ENCODE results near the gene ARNT2. TPM values are rescaled to one million over a fixed set of nuclear protein-coding genes. Genes with fewer than 3 reads are reported as not detected.

ARNT2 gene
- total and polyA plus RNA-seq, 2 of the 13 experiments (the other 11 are each of a cell fraction or from before 2014, with no cell fraction given) = 0.69 to 1.7 TPM

- in situ Hi-C loops (cut with HindIII; ENCODE audit: extremely low pct_ligation_motif_present, low pct_unique_long_range_greater_than_20kb) = no loop called here
- intact Hi-C loops (cut with micrococcal nuclease; ENCODE audit: unreplicated experiment) = no loop called here
- WGBS (ENCODE audit: low lambda C conversion rate) = 71% methylated on average over 5 of the region's 6 CpGs
- DNase-seq (ENCODE audit: low spot score) = no peak
- Histone ChIP-seq H3K9ac (ENCODE audit: insufficient read depth, low read depth, low read length) (no peak overlapping the region), H3K9me3 (ENCODE audit: low read length) (no peaks in the 10 kb centered on the region), H3K4me2 (ENCODE audit: low read depth, low read length) (no peak overlapping the region), H4K20me1 (ENCODE audit: insufficient read depth, low read length) (no peaks in the 10 kb centered on the region), H3K27ac (ENCODE audit: extremely low read length, insufficient read depth, low read length) (no peak overlapping the region), H3K79me2 (ENCODE audit: insufficient read depth, low read length) (no peaks in the 10 kb centered on the region), H2AFZ (ENCODE audit: low read length) (no peak overlapping the region), H3K27me3 (ENCODE audit: control insufficient read depth in 1 of 2, insufficient read depth in 2 of 2, low read length in 2 of 2) (peaks cover 3 to 4% of the 10 kb centered on the region in 2 experiments; a peak in 3 of 5 replicates), H3K36me3 (replicated peaks in 1 of 2; ENCODE audit: control insufficient read depth in 1 of 2, insufficient read depth in 2 of 2, low read length in 2 of 2) (no peaks in the 10 kb centered on the region), H3K4me3 (replicated peaks in 1 of 3; ENCODE audit: insufficient read depth in 1 of 3, low read depth in 2 of 3, low read length in 3 of 3) (no peak overlapping the region), H3K4me1 (ENCODE audit: insufficient read depth, low read length) (peaks cover 23% of the 10 kb centered on the region)
- no peak for FAIRE-seq
- TF ChIP-seq NAIF1 (CRISPR knock-in tag; IDR thresholded peaks at IDR 0.05; ENCODE audit: borderline replicate concordance) (no peak), CTCF (CRISPR knock-in tag; IDR thresholded peaks at IDR 0.05) (0 out of 2 replicates have a peak, but pooled peaks have one; percentile 5)
- ChIA-PET POLR2A (no interaction called here), CTCF (ENCODE audit: low intra/inter-chr PET ratio, low total read pairs) (no interaction called here)
- no TSS peak for BruUV-seq (replicated peaks)
- ATAC-seq = no peak
These were observed 181.4 kb downstream of the ARNT2 start for GRCh38 chr15:80585544-80586018.

GRCh38 chr15:80586161-80586560 is 182.0 kb downstream of the ARNT2 start:
- no peak overlapping the region for H3K4me2 ChIP-seq (ENCODE audit: low read depth, low read length)
- ATAC-seq (no peak), DNase-seq (ENCODE audit: low spot score) (no peak), FAIRE-seq (no peak)
- H4K20me1 ChIP-seq (ENCODE audit: insufficient read depth, low read length) = no peaks in the 10 kb centered on the region
- H3K36me3 ChIP-seq (replicated peaks in 1 of 2; ENCODE audit: control insufficient read depth in 1 of 2, insufficient read depth in 2 of 2, low read length in 2 of 2) = no peaks in the 10 kb centered on the region
- CTCF ChIA-PET (ENCODE audit: low intra/inter-chr PET ratio, low total read pairs) = no interaction called here
- H3K79me2 ChIP-seq (ENCODE audit: insufficient read depth, low read length) = no peaks in the 10 kb centered on the region
- H3K9me3 ChIP-seq (ENCODE audit: low read length) = no peaks in the 10 kb centered on the region
- peaks cover 23% of the 10 kb centered on the region for H3K4me1 ChIP-seq (ENCODE audit: insufficient read depth, low read length)
- H3K4me3 ChIP-seq (replicated peaks in 1 of 3; ENCODE audit: insufficient read depth in 1 of 3, low read depth in 2 of 3, low read length in 3 of 3) = no peak overlapping the region
- H2AFZ ChIP-seq (ENCODE audit: low read length) = no peak overlapping the region
- no peak overlapping the region for H3K27ac ChIP-seq (ENCODE audit: extremely low read length, insufficient read depth, low read length)
- in situ Hi-C loops (cut with HindIII; ENCODE audit: extremely low pct_ligation_motif_present, low pct_unique_long_range_greater_than_20kb) = no loop called here
- H3K9ac ChIP-seq (ENCODE audit: insufficient read depth, low read depth, low read length) = no peak overlapping the region
- intact Hi-C loops (cut with micrococcal nuclease; ENCODE audit: unreplicated experiment) = no loop called here
- 65% methylated on average over 4 of the region's 4 CpGs for WGBS (ENCODE audit: low lambda C conversion rate)
- no peak for TF ChIP-seq EHMT2 (IDR thresholded peaks at IDR 0.05; ENCODE audit: borderline replicate concordance, low read depth, low read length)
- TF ChIP-seq ISX (CRISPR knock-in tag; conservative IDR thresholded peaks at IDR 0.05) = no peak
- TF ChIP-seq HNF1B (CRISPR knock-in tag; IDR thresholded peaks at IDR 0.05) = no peak
- BruUV-seq (replicated peaks) = no TSS peak
- H3K27me3 ChIP-seq (ENCODE audit: control insufficient read depth in 1 of 2, insufficient read depth in 2 of 2, low read length in 2 of 2) = peaks cover 2% of the 10 kb centered on the region in 2 experiments; a peak in 2 of 5 replicates
- POLR2A ChIA-PET = no interaction called here

All from HepG2 (cell line).